Neural cell (in vitro differentiated cells): Measurements from ENCODE around the gene SGIP1. TPM values are rescaled to one million over a fixed set of nuclear protein-coding genes. Genes with fewer than 3 reads are reported as not detected.

Source experiments
- H2AFZ ChIP-seq: fragments of 200-600, 300-800 bp; sonication (generic), shearing (Covaris generic); 2 replicates; pipeline ENCODE4 v1.6.0; 2014; ENCODE audit warnings: low read depth, mild to moderate bottlenecking, antibody characterized with exemption, low read length, moderate library complexity
- H3F3A ChIP-seq: fragments of 200-600 bp; shearing (Covaris generic); 2 replicates; pipeline ENCODE4 v1.6.1; 2016; ENCODE audit warnings: mild to moderate bottlenecking, moderate library complexity, mixed read lengths, antibody characterized with exemption, low read length; ENCODE audit not compliant: insufficient read depth, poor library complexity, severe bottlenecking
- H3K27ac ChIP-seq: fragments of 200-600, 300-800 bp; sonication (generic), shearing (Covaris generic); 2 replicates; pipeline ENCODE4 v1.5.1; 2014; ENCODE audit warnings: mild to moderate bottlenecking, low read length, moderate library complexity
- H3K27me3 ChIP-seq: fragments of 300-800, 200-600 bp; sonication (generic), shearing (Covaris generic); 2 replicates; pipeline ENCODE4 v1.6.0; 2014; ENCODE audit warnings: mild to moderate bottlenecking, low read depth, low read length, moderate library complexity; ENCODE audit not compliant: insufficient read depth
- H3K36me3 ChIP-seq: fragments of 300-800, 200-600 bp; sonication (generic), shearing (Covaris generic); 2 replicates; pipeline ENCODE4 v1.5.1; 2014; ENCODE audit warnings: mild to moderate bottlenecking, antibody characterized with exemption, low read length, moderate library complexity; ENCODE audit not compliant: insufficient read depth
- H3K4me2 ChIP-seq: fragments of 300-800, 200-600 bp; sonication (generic), shearing (Covaris generic); 2 replicates; pipeline ENCODE4 v1.6.0; 2014; ENCODE audit warnings: mild to moderate bottlenecking, low read length
- H3K4me3 ChIP-seq: fragments of 300-800, 200-600 bp; sonication (generic), shearing (Covaris generic); 2 replicates; pipeline ENCODE4 v1.5.1; 2014; ENCODE audit warnings: mild to moderate bottlenecking, low read length, moderate library complexity
- H3K79me2 ChIP-seq: fragments of 200-600 bp; shearing (Covaris generic); replicated peaks from 2 replicates; pipeline ENCODE4 v1.6.0; 2014; ENCODE audit warnings: mild to moderate bottlenecking, low read length, moderate library complexity; ENCODE audit not compliant: insufficient read depth
- H3K9ac ChIP-seq: fragments of 300-800, 200-600 bp; sonication (generic), shearing (Covaris generic); 2 replicates; pipeline ENCODE4 v1.6.1; 2016; ENCODE audit warnings: mild to moderate bottlenecking, low read length, mixed read lengths
- H3K9me2 ChIP-seq: fragments of 200-600 bp; shearing (Covaris generic); 2 replicates; pipeline ENCODE4 v1.6.1; 2016; ENCODE audit warnings: mild to moderate bottlenecking, low read length, mixed read lengths; ENCODE audit not compliant: insufficient read depth
- H3K9me3 ChIP-seq: fragments of 200-600, 300-800 bp; sonication (generic), shearing (Covaris generic); 2 replicates; pipeline ENCODE4 v1.6.1; 2016; ENCODE audit warnings: mild to moderate bottlenecking, mixed run types, low read length, moderate library complexity, mixed read lengths
- H4K20me1 ChIP-seq: fragments of 200-600 bp; shearing (Covaris generic); 2 replicates; pipeline ENCODE4 v1.6.1; 2016; ENCODE audit warnings: mild to moderate bottlenecking, mixed run types; ENCODE audit not compliant: insufficient read depth
- CTCF ChIP-seq: fragments of 450-650 bp; IDR thresholded peaks from 2 replicates; pipeline ENCODE4 v1.5.1; 2014; ENCODE audit warnings: antibody characterized with exemption, mild to moderate bottlenecking, moderate library complexity; ENCODE audit not compliant: poor library complexity, severe bottlenecking
- EP300 ChIP-seq: fragments of 450-650 bp; conservative IDR thresholded peaks from 2 replicates; pipeline ENCODE4 v1.6.1; 2014; ENCODE audit warnings: antibody characterized with exemption, mild to moderate bottlenecking, moderate library complexity; ENCODE audit not compliant: poor library complexity, severe bottlenecking
- EZH2 ChIP-seq: fragments of 200-600, 300-800 bp; shearing (Covaris generic), sonication (generic); IDR thresholded peaks from 2 replicates; pipeline ENCODE4 v1.6.1; 2014; ENCODE audit warnings: antibody characterized with exemption, low read length, borderline replicate concordance, mild to moderate bottlenecking; ENCODE audit not compliant: insufficient read depth, poor library complexity, severe bottlenecking
- MXI1 ChIP-seq: fragments of 450-650 bp; conservative IDR thresholded peaks from 2 replicates; pipeline ENCODE4 v1.6.1; 2014; ENCODE audit warnings: antibody characterized with exemption, mild to moderate bottlenecking; ENCODE audit not compliant: poor library complexity, severe bottlenecking
- POLR2AphosphoS5 ChIP-seq: IDR thresholded peaks from 2 replicates; pipeline ENCODE4 v1.6.1; 2012
- RAD21 ChIP-seq: fragments of 450-650 bp; conservative IDR thresholded peaks from 2 replicates; pipeline ENCODE4 v1.6.1; 2014; ENCODE audit warnings: antibody characterized with exemption, mild to moderate bottlenecking, moderate library complexity
- REST ChIP-seq: IDR thresholded peaks from 2 replicates; pipeline ENCODE4 v1.6.1; 2012; ENCODE audit warnings: borderline replicate concordance
- SMC3 ChIP-seq: fragments of 450-650 bp; conservative IDR thresholded peaks from 2 replicates; pipeline ENCODE4 v1.6.1; 2014; ENCODE audit warnings: antibody characterized with exemption, mild to moderate bottlenecking, moderate library complexity; ENCODE audit not compliant: poor library complexity
- TAF1 ChIP-seq: IDR thresholded peaks from 2 replicates; pipeline ENCODE4 v1.6.1; 2012; ENCODE audit warnings: low read depth
- polyA plus RNA-seq: library from polyadenylated mRNA; depleted of rRNA; stranded (reverse); fragments of >200 nt; gene quantifications from 2 replicates; pipeline ENCODE4 v1.2.3, GENCODE V29; 2014

Gene SGIP1
- polyA plus RNA-seq, 1 donor from 2014 or later: 50.5 TPM

- no peaks in the 10 kb centered on the region for H3K9me3 ChIP-seq
- peak overlapping the region; percentile 59 for H3K27ac ChIP-seq
- H3K27me3 ChIP-seq: no peaks in the 10 kb centered on the region
- no peaks in the 10 kb centered on the region for H3K79me2 ChIP-seq
- TF ChIP-seq EZH2: no peak
- TF ChIP-seq EP300: peak; percentile 83
- TF ChIP-seq POLR2AphosphoS5: peak; percentile 68
- no peak for TF ChIP-seq SMC3
- peak; percentile 65 for TF ChIP-seq MXI1
- peak overlapping the region; percentile 30 for H3K4me3 ChIP-seq
- peak overlapping the region; percentile 44 for H3K4me2 ChIP-seq
- no peaks in the 10 kb centered on the region for H3F3A ChIP-seq
- no peak overlapping the region for H2AFZ ChIP-seq
- peak overlapping the region; percentile 14 for H3K9ac ChIP-seq
- no peaks in the 10 kb centered on the region for H4K20me1 ChIP-seq
- no peaks in the 10 kb centered on the region for H3K9me2 ChIP-seq
- H3K36me3 ChIP-seq: no peaks in the 10 kb centered on the region
Measured at GRCh38 chr1:66642992-66643391, 109.0 kb downstream of the SGIP1 start.

GRCh38 chr1:66644331-66644730, 110.4 kb downstream of the SGIP1 start:
- Histone ChIP-seq H3F3A (no peaks in the 10 kb centered on the region), H3K4me2 (no peak overlapping the region), H3K9me3 (no peaks in the 10 kb centered on the region), H3K9me2 (no peaks in the 10 kb centered on the region), H3K4me3 (no peak overlapping the region), H3K9ac (no peak overlapping the region), H3K27me3 (no peaks in the 10 kb centered on the region), H4K20me1 (no peaks in the 10 kb centered on the region), H2AFZ (no peak overlapping the region), H3K36me3 (no peaks in the 10 kb centered on the region), H3K27ac (no peak overlapping the region), H3K79me2 (no peaks in the 10 kb centered on the region)
- TF ChIP-seq SMC3 (no peak), EZH2 (no peak), MXI1 (no peak), TAF1 (no peak), POLR2AphosphoS5 (no peak), RAD21 (no peak), CTCF (no peak), REST (no peak), EP300 (no peak)
